SK-N-DZ (cell line): ENCODE measurements around the gene TIMM29.

Experiments
- DNase-seq: peaks from one replicate; pipeline ENCODE4 v3.0.0-alpha.2; 2015; ENCODE audit warnings: low spot score

Gene TIMM29

GRCh38 chr19:10911579-10912363 lies 16.8 kb upstream of the TIMM29 start:
- DNase-seq, result no peak

- DNase-seq, result no peak
Measured at GRCh38 chr19:10912619-10913018, 16.0 kb upstream of the TIMM29 start.

- no peak for DNase-seq
Measured at GRCh38 chr19:10913716-10914340, 14.8 kb upstream of the TIMM29 start.

GRCh38 chr19:10915130-10916091 lies 13.2 kb upstream of the TIMM29 start:
- DNase-seq, result no peak

- DNase-seq, result no peak
Measured at GRCh38 chr19:10916602-10917001, 12.0 kb upstream of the TIMM29 start.

DNA sequence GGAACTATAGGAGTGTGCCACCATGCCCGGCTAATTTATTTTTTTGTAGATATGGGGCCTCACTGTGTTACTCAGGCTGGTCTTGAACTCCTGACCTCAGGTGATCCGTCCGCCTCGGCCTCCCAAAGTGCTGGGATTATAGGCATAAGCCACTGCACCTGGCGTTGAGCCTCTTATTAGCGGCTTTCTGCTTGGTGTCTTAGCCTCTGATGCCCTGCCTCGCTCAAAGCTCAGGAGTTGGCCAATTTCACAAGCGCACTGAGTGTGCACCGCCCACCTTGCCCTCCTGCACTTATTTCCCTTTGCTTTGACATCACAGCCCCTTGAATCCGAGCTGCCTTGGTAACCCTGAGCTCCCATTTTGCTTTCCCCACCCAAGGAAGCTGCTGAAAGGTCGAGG lies 10.3 kb upstream of the TIMM29 start:
- no peak for DNase-seq

GRCh38 chr19:10919352-10920287 lies 9.0 kb upstream of the TIMM29 start:
- DNase-seq, result no peak

DNA sequence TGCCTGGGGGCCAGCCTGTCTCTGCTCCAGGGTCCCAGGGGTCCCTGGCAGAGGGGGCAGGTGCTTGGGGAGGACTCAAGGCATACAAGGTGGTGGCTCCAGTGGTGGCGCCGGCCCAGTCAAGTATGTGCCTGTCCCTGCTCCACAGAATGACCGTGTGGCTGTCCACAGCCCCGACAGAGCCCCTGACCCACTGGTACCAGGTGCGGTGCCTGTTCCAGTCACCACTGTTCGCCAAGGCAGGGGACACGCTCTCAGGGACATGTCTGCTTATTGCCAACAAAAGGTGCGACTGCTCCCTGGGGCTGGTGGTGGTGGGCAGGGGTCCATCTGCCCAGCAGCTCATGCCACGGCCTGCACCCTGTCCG lies 8.3 kb upstream of the TIMM29 start:
- DNase-seq, result no peak

- no peak for DNase-seq
Measured at GRCh38 chr19:10920781-10921180, 7.8 kb upstream of the TIMM29 start.

- DNase-seq, result no peak
Measured at GRCh38 chr19:10921199-10921909, 7.3 kb upstream of the TIMM29 start.

DNA sequence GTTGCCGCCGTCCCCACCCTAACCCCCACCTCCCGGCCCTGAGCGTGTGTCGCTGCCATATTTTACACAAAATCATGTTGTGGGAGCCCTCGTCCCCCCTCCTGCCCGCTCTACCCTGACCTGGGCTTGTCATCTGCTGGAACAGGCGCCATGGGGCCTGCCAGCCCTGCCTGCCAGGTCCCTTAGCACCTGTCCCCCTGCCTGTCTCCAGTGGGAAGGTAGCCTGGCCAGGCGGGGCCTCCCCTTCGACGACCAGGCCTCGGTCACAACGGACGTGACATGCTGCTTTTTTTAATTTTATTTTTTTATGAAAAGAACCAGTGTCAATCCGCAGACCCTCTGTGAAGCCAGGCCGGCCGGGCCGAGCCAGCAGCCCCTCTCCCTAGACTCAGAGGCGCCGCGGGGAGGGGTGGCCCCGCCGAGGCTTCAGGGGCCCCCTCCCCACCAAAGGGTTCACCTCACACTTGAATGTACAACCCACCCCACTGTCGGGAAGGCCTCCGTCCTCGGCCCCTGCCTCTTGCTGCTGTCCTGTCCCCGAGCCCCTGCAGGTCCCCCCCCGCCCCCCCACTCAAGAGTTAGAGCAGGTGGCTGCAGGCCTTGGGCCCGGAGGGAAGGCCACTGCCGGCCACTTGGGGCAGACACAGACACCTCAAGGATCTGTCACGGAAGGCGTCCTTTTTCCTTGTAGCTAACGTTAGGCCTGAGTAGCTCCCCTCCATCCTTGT lies 6.5 kb upstream of the TIMM29 start:
- DNase-seq, result no peak

GRCh38 chr19:10922638-10923014 lies 6.0 kb upstream of the TIMM29 start:
- no peak for DNase-seq

- DNase-seq, result no peak
Measured at GRCh38 chr19:10923260-10924112, 5.1 kb upstream of the TIMM29 start.

- DNase-seq, result no peak
Measured at GRCh38 chr19:10924597-10924996, 4.0 kb upstream of the TIMM29 start.

DNA sequence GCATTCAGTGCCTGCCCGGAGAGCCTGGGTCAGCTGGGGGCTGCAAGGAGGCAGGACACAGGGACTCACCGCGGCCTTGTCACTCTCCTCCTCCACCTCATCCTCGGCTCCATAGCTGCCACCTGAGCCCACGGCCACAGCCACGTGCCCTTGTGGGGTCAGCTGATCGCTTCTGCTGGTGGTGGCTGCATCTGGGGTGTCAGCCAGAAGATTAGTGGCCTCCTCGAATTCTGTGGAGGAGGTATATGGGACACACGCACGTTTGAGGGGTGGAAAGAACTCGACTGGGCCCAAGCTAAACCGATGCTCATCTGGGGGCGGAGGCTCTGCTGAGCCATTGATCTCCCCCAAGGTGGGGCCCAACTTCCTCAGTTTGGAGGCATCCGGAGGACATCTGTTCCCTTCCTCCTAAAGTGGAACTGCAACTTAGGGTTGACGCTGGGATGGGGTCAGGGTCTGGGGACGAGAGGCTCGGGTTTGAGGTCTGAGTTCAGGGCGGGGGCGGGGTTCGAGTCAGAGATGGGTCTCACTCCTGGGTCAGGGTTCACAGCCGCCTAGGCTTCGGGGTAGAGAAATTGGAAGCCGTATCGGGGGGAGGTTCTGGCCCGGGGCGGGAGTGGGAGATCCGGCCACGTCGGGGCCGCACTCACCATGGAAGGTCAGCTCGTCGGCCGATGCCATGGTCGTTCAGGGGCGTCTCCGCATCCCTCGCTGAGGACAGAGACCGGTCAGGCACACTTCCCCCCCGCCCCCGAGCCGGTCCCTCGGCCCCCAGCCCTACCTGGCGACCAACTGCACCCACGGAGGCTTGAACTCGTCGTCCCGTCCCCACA lies 665 bp upstream of the TIMM29 start:
- no peak for DNase-seq

- DNase-seq, result no peak
Measured at GRCh38 chr19:10929402-10929794, 787 bp downstream of the TIMM29 start.

- DNase-seq, result no peak
Measured at GRCh38 chr19:10935371-10936059, 6.9 kb downstream of the TIMM29 start.
